Measurements from ENCODE around the gene TOR3A. TPM values are rescaled to one million over a fixed set of nuclear protein-coding genes. Genes with fewer than 3 reads are reported as not detected.

Gene TOR3A
- total RNA-seq (2021; ENCODE audit: unreplicated experiment) (51.5 TPM), Bru-seq, nascent RNA (percentile 65 among the genes with signal in this experiment), BruChase-seq, experiment 1, labeled RNA remaining after a 2-hour chase (percentile 76 among the genes with signal in this experiment), BruChase-seq, experiment 2, labeled RNA remaining after a 6-hour chase (percentile 86 among the genes with signal in this experiment)
- 62.3 TPM for polyA plus RNA-seq (2012; ENCODE audit: insufficient read length)
- long read RNA-seq, transcript TOR3A-203 (6 exons, 2,724 nt), result major isoform, 137 of 234 reads
- long read RNA-seq, partial matches to known transcripts, result 55 of 234 reads
- long read RNA-seq, other reads (novel, unspliced or antisense), result 42 of 234 reads

GRCh38 chr1:179081687-179082332 lies at the start of gene TOR3A:
TOR3A (plus strand) TSS chr1:179082070; CDS start chr1:179082129, 59 bp downstream.
- peak; percentile 95 for ATAC-seq
- Histone ChIP-seq H3K4me3 (ENCODE audit: low read depth in 2 of 2, low read length in 2 of 2) (peak within 1 kb of the TSS; percentile 74 to 85), H3K27ac (ENCODE audit: low read length) (peak within 1 kb of the TSS; percentile 91), H3K9me3 (ENCODE audit: control insufficient read depth, insufficient read depth, low read depth, low read length) (no peaks in the 10 kb centered on the region), H3K4me1 (ENCODE audit: control insufficient read depth, insufficient read depth, low read length) (peaks cover 5% of the 10 kb centered on the region; the same call in 1 of the 2 replicates), H3K27me3 (ENCODE audit: control insufficient read depth, insufficient read depth, low read length) (no peaks in the 10 kb centered on the region), H3K36me3 (ENCODE audit: control insufficient read depth, insufficient read depth, low read length) (peaks cover 2% of the 10 kb centered on the region; the same call in 1 of the 2 replicates)
- intact Hi-C loops (cut with micrococcal nuclease; ENCODE audit: unreplicated experiment), result loop anchor here (2.0 to 10.0 kb wide), 3 partner anchors 113 to 287 kb away; partner anchors contain the start of gene SOAT1
- in situ Hi-C loops (cut with HindIII; ENCODE audit: low pct_unique_long_range_greater_than_20kb, low sequenced_read_pairs), result no loop called here
- BruUV-seq (replicated peaks), result no TSS peak
- peak; percentile 54 for DNase-seq (ENCODE audit: low read depth, low spot score)
- CTCF ChIA-PET, result no interaction called here
- TF ChIP-seq POLR2AphosphoS5 (IDR thresholded peaks at IDR 0.05; ENCODE audit: low read depth, low read length), result peak; percentile 85
- no peak for TF ChIP-seq CTCF (IDR thresholded peaks at IDR 0.05)
- peak; percentile 81; the same call in 1 of the 2 replicates for TF ChIP-seq SIN3A (IDR thresholded peaks at IDR 0.05; ENCODE audit: borderline replicate concordance, insufficient read depth, low read depth, low read length)
- TF ChIP-seq TCF7L2 (IDR thresholded peaks at IDR 0.05; ENCODE audit: low read depth, low read length), result no peak
- TF ChIP-seq REST (IDR thresholded peaks at IDR 0.05; ENCODE audit: insufficient read depth in 1 of 2, low read depth in 2 of 2, low read length in 1 of 2), result 0 out of 4 replicates have a peak, but pooled peaks of 1 of the 2 experiments have one; percentile 43
- POLR2A ChIA-PET, result interaction anchor here (0.7 kb wide), 1 partner anchor 170 kb away, joined by 11 read pairs; no protein-coding TSS in a partner anchor

- 0 out of 2 replicates have a peak overlapping the region, but pooled peaks have one; percentile 7 for H3K27ac ChIP-seq (ENCODE audit: low read length)
- no peaks in the 10 kb centered on the region for H3K27me3 ChIP-seq (ENCODE audit: control insufficient read depth, insufficient read depth, low read length)
- H3K4me3 ChIP-seq (ENCODE audit: low read depth in 2 of 2, low read length in 2 of 2), result no peak overlapping the region
- no TSS peak for BruUV-seq (replicated peaks)
- TF ChIP-seq CTCF (IDR thresholded peaks at IDR 0.05) (no peak), POLR2AphosphoS5 (IDR thresholded peaks at IDR 0.05; ENCODE audit: low read depth, low read length) (no peak), REST (IDR thresholded peaks at IDR 0.05; ENCODE audit: insufficient read depth in 1 of 2, low read depth in 2 of 2, low read length in 1 of 2) (no peak), SIN3A (IDR thresholded peaks at IDR 0.05; ENCODE audit: borderline replicate concordance, insufficient read depth, low read depth, low read length) (no peak), TCF7L2 (IDR thresholded peaks at IDR 0.05; ENCODE audit: low read depth, low read length) (no peak)
- in situ Hi-C loops (cut with HindIII; ENCODE audit: low pct_unique_long_range_greater_than_20kb, low sequenced_read_pairs), result no loop called here
- CTCF ChIA-PET, result no interaction called here
- intact Hi-C loops (cut with micrococcal nuclease; ENCODE audit: unreplicated experiment), result no loop called here
- POLR2A ChIA-PET, result no interaction called here
- no peaks in the 10 kb centered on the region for H3K9me3 ChIP-seq (ENCODE audit: control insufficient read depth, insufficient read depth, low read depth, low read length)
- H3K4me1 ChIP-seq (ENCODE audit: control insufficient read depth, insufficient read depth, low read length), result peaks cover 46% of the 10 kb centered on the region
- H3K36me3 ChIP-seq (ENCODE audit: control insufficient read depth, insufficient read depth, low read length), result no peaks in the 10 kb centered on the region
- no peak for ATAC-seq
- no peak for DNase-seq (ENCODE audit: low read depth, low spot score)
These were observed 47.1 kb upstream of the TOR3A start for GRCh38 chr1:179034720-179035119.
